ENCODE measurements around the gene CDCP2. TPM values are rescaled to one million over a fixed set of nuclear protein-coding genes. Genes with fewer than 3 reads are reported as not detected.

The CDCP2 gene
- total RNA-seq, 4 donors from 2014 or later = not detected

DNA sequence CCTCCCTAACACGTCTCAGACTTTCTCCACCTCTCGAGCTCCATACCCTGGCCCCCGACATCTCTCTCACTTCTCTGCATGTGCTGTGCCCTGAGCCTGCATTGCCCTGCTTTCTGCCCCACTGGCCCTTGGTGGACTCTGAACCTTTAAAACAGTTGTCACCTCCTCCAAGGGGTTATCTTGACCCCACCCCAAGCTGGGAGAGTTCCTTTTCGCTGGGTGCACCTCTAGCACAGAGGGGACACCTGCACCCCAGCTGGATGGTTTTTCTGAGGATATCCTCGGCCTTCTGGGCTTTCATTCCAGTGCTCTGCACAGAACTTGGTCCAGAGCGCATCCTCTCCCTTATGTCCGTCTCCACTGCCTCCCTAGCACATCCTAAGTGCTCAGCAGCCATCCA is 4.2 kb upstream of the CDCP2 start:
- Histone ChIP-seq H3K4me1 (peaks cover 18% of the 10 kb centered on the region), H3K27me3 (no peaks in the 10 kb centered on the region), H3K36me3 (no peaks in the 10 kb centered on the region), H3K9me3 (no peaks in the 10 kb centered on the region), H3K4me3 (no peak overlapping the region), H3K27ac (no peak overlapping the region)
- TF ChIP-seq, protein P1, sequence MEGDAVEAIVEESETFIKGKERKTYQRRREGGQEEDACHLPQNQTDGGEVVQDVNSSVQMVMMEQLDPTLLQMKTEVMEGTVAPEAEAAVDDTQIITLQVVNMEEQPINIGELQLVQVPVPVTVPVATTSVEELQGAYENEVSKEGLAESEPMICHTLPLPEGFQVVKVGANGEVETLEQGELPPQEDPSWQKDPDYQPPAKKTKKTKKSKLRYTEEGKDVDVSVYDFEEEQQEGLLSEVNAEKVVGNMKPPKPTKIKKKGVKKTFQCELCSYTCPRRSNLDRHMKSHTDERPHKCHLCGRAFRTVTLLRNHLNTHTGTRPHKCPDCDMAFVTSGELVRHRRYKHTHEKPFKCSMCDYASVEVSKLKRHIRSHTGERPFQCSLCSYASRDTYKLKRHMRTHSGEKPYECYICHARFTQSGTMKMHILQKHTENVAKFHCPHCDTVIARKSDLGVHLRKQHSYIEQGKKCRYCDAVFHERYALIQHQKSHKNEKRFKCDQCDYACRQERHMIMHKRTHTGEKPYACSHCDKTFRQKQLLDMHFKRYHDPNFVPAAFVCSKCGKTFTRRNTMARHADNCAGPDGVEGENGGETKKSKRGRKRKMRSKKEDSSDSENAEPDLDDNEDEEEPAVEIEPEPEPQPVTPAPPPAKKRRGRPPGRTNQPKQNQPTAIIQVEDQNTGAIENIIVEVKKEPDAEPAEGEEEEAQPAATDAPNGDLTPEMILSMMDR (IDR thresholded peaks at IDR 0.05) = no peak
- TF ChIP-seq POLR2AphosphoS5 (IDR thresholded peaks at IDR 0.05) (no peak), POLR2A (IDR thresholded peaks at IDR 0.05) (no peak), EP300 (IDR thresholded peaks at IDR 0.05) (no peak)
- 96% methylated on average over 7 of the region's 7 CpGs for WGBS
- no peak for DNase-seq (ENCODE audit: low spot score in 2 of 2)

DNA sequence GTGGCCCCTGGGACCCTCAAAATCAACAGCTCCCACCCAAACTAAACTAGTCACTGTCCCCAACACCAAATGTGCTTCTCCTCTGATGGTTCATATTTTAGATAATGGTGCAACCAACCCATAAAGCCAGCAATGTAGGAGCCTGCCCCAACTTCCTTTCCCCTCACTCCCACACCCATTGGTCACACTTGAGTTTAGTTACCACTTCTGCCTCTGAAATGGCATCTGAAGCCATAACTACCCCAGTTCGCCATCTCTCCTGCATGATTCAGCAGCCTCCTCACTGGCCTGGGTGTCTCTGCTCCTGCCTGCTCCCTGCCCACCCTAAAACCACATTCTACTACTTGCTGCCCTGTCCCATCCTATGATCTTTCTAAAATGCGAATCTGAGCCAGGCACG is 3.4 kb upstream of the CDCP2 start:
- Histone ChIP-seq H3K27me3 (no peaks in the 10 kb centered on the region), H3K4me3 (no peak overlapping the region), H3K36me3 (no peaks in the 10 kb centered on the region), H3K4me1 (peaks cover 14% of the 10 kb centered on the region), H3K27ac (no peak overlapping the region), H3K9me3 (no peaks in the 10 kb centered on the region)
- WGBS = 97% methylated on average over 3 of the region's 3 CpGs
- no peak for DNase-seq (ENCODE audit: low spot score in 2 of 2)
- TF ChIP-seq, protein P1 (IDR thresholded peaks at IDR 0.05) = no peak
- TF ChIP-seq POLR2AphosphoS5 (IDR thresholded peaks at IDR 0.05) (no peak), EP300 (IDR thresholded peaks at IDR 0.05) (no peak), POLR2A (IDR thresholded peaks at IDR 0.05) (no peak)

DNA sequence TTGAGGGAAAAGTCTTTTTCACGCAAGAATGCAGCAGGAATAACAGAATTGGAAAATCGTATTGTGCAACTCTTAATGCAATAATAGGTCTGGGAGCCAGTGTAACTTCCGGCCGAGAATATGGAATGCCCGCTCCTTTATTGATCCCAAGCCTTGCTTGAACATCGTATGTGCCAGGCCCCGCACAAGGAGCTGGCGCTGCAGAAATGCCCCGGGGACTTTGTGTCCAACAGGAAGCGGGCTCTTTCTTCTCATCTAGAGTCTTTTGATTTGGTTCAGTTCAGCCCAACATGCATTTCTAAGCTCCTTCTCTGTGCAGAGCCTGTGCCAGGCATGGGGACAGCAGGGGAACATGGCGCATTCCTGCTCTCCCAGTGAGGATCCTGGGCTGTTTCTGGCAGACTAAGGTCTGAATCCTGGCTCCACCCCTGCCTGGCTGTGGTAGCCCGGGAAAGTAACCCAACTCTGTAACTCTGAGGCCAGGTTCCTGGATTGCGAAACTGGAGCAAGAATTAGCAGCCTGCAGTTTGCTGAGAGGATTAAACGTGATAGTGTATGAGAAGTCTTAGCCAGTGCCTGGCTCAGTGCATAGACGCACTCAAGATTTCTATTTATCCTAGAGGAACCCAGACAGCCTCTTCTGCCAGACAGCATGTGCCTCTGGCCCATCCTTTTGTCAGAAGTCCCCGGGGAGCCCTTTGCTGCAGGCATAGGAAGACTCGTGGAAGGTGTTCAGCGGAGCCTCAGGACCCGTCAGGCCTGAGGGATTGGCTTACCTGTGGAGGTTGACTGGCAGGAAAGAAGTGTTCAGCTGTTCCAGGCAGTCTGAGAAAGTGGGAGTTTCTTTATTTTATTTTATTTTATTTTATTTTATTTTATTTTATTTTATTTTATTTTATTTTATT is 987 bp upstream of the CDCP2 start:
- H3K4me3 ChIP-seq = peak overlapping the region; percentile 8
- 35% methylated on average over 19 of the region's 19 CpGs for WGBS
- H3K27me3 ChIP-seq = no peaks in the 10 kb centered on the region

DNA sequence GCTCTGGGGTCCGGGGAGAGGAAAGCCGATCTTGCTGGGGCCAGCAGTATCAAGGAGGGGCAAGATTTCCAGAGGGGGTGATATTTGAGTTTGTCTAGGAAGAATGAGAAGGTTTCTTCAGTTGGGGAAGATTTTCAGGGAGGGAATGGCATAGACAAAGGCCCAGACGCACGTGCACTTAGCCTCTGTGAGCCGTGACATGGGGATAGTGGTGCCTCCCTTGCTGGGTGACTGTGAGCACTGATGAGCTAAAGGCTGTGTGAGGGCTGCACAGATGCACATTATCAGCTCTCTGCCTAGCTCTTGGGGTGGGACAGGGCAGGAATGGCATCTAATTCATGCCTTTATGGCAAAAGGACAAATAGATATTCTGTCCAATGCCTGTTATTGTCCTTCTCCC is 1.8 kb downstream of the CDCP2 start:
- WGBS = 86% methylated on average over 5 of the region's 5 CpGs
- TF ChIP-seq, protein P1 (IDR thresholded peaks at IDR 0.05) = no peak
- TF ChIP-seq POLR2AphosphoS5 (IDR thresholded peaks at IDR 0.05) = no peak
- no peak for TF ChIP-seq POLR2A (IDR thresholded peaks at IDR 0.05)
- TF ChIP-seq EP300 (IDR thresholded peaks at IDR 0.05) = no peak
- no peak for DNase-seq (ENCODE audit: low spot score in 2 of 2)
- Histone ChIP-seq H3K27me3 (no peaks in the 10 kb centered on the region), H3K36me3 (no peaks in the 10 kb centered on the region), H3K4me1 (peaks cover 14% of the 10 kb centered on the region), H3K4me3 (no peak overlapping the region), H3K27ac (no peak overlapping the region), H3K9me3 (no peaks in the 10 kb centered on the region)

More for the DNA sequence above, 987 bp upstream of the CDCP2 start:
- Histone ChIP-seq H3K36me3 (no peaks in the 10 kb centered on the region), H3K27ac (peak overlapping the region; percentile 69), H3K9me3 (no peaks in the 10 kb centered on the region), H3K4me1 (peaks cover 14% of the 10 kb centered on the region)
- peak; percentile 85 to 87 for DNase-seq (ENCODE audit: low spot score in 2 of 2)
- TF ChIP-seq EP300 (IDR thresholded peaks at IDR 0.05) (no peak), POLR2AphosphoS5 (IDR thresholded peaks at IDR 0.05) (no peak), POLR2A (IDR thresholded peaks at IDR 0.05) (no peak)
- TF ChIP-seq, protein P1 (IDR thresholded peaks at IDR 0.05) = no peak

DNA sequence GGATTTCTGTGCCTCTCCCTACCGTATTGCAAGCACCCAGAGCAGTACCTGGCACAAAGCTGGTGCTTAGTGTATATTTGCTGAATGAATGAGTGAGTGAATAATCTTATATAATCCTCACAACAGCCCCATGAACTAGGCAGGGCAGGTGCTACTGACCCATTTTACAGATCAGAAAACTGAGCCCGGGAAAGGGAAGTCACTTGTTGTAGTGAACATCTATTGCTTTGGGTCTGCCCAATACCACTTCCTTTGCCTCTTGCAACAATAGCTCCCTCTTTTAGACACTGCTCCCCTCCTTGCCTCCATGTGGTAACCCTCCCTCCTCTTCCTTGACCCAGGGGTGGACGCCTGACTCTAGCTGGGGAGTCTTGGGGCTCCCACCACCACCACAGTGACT is 3.1 kb downstream of the CDCP2 start:
- Histone ChIP-seq H3K27me3 (no peaks in the 10 kb centered on the region), H3K36me3 (no peaks in the 10 kb centered on the region), H3K4me1 (peaks cover 14% of the 10 kb centered on the region), H3K4me3 (no peak overlapping the region), H3K27ac (no peak overlapping the region), H3K9me3 (no peaks in the 10 kb centered on the region)
- TF ChIP-seq, protein P1 (IDR thresholded peaks at IDR 0.05) = no peak
- TF ChIP-seq POLR2A (IDR thresholded peaks at IDR 0.05) = no peak
- no peak for TF ChIP-seq EP300 (IDR thresholded peaks at IDR 0.05)
- TF ChIP-seq POLR2AphosphoS5 (IDR thresholded peaks at IDR 0.05) = no peak
- no peak for DNase-seq (ENCODE audit: low spot score in 2 of 2)
- 94% methylated on average over 3 of the region's 3 CpGs for WGBS
